HepG2 (cell line): ENCODE measurements around the gene VCPKMT. TPM values are rescaled to one million over a fixed set of nuclear protein-coding genes. Genes with fewer than 3 reads are reported as not detected.

Experiments used
- ELF1 ChIP-seq: sonication (generic); formaldehyde crosslinking; IDR thresholded peaks from 2 replicates; pipeline ENCODE4 v1.4.0; 2020; ENCODE audit warnings: missing genetic modification reagents
- MAZ ChIP-seq, 2 experiments: sonication (generic) in 1 of 2; formaldehyde crosslinking in 1 of 2; IDR thresholded peaks; 2 replicates each; pipeline versions ENCODE4 v1.5.0 to v1.6.1; 2012 to 2020; ENCODE audit warnings: low read depth in 2 of 2, mild to moderate bottlenecking in 2 of 2, borderline replicate concordance in 1 of 2, improper control_type of control experiment in 1 of 2, low read length in 1 of 2, missing genetic modification reagents in 1 of 2, moderate library complexity in 1 of 2
- MTA3 ChIP-seq: sonication (generic); formaldehyde crosslinking; IDR thresholded peaks from 2 replicates; pipeline ENCODE4 v1.4.0; 2020; ENCODE audit warnings: missing genetic modification reagents
- SCMH1 ChIP-seq: sonication (generic); formaldehyde crosslinking; IDR thresholded peaks from 2 replicates; pipeline ENCODE4 v1.9.0; 2021; ENCODE audit warnings: missing genetic modification reagents, mild to moderate bottlenecking, borderline replicate concordance
- TCF12 ChIP-seq, 2 experiments: fragments of 450-650 bp in 1 of 2; sonication (generic) in 1 of 2; formaldehyde crosslinking in 1 of 2; IDR thresholded peaks; 2 replicates each; pipeline versions ENCODE4 v1.6.1 to v1.8.0; 2017 to 2022; ENCODE audit warnings: antibody characterized with exemption in 1 of 2, mild to moderate bottlenecking in 1 of 2, missing genetic modification reagents in 1 of 2, moderate library complexity in 1 of 2
- TCF7 ChIP-seq: sonication (generic); IDR thresholded peaks from 2 replicates; pipeline ENCODE4 v1.6.1; 2016; ENCODE audit warnings: antibody characterized with exemption, low read depth
- TEAD3 ChIP-seq: optimal IDR thresholded peaks from 2 replicates; pipeline ENCODE3; 2016; ENCODE audit warnings: borderline replicate concordance
- ZBTB42 ChIP-seq: sonication (generic); formaldehyde crosslinking; IDR thresholded peaks from 2 replicates; pipeline ENCODE4 v1.5.0; 2020; ENCODE audit warnings: mild to moderate bottlenecking, missing genetic modification reagents
- ZNF282 ChIP-seq: fragments of 450-650 bp; IDR thresholded peaks from 2 replicates; pipeline ENCODE4 v1.6.1; 2018; ENCODE audit not compliant: partially characterized antibody
- ZNF30 ChIP-seq: sonication (generic); formaldehyde crosslinking; IDR thresholded peaks from 2 replicates; pipeline ENCODE4 v1.5.0; 2020; ENCODE audit warnings: mild to moderate bottlenecking, missing genetic modification reagents
- ZNF350 ChIP-seq: sonication (generic); formaldehyde crosslinking; IDR thresholded peaks from 2 replicates; pipeline ENCODE4 v1.4.0; 2020; ENCODE audit warnings: mild to moderate bottlenecking, low read depth, missing genetic modification reagents, borderline replicate concordance
- ZNF354B ChIP-seq: sonication (generic); formaldehyde crosslinking; IDR thresholded peaks from 2 replicates; pipeline ENCODE4 v1.8.0; 2022; ENCODE audit warnings: mild to moderate bottlenecking, missing genetic modification reagents
- ZNF577 ChIP-seq: sonication (generic); formaldehyde crosslinking; IDR thresholded peaks from 2 replicates; pipeline ENCODE4 v1.4.0; 2020; ENCODE audit warnings: mild to moderate bottlenecking, low read depth, missing genetic modification reagents, borderline replicate concordance
- ZNF816 ChIP-seq: sonication (generic); formaldehyde crosslinking; IDR thresholded peaks from 2 replicates; pipeline ENCODE4 v1.8.0; 2022; ENCODE audit warnings: missing genetic modification reagents, mild to moderate bottlenecking, borderline replicate concordance
- ZSCAN31 ChIP-seq: sonication (generic); formaldehyde crosslinking; IDR thresholded peaks from 2 replicates; pipeline ENCODE4 v1.5.0; 2020; ENCODE audit warnings: low read depth, mild to moderate bottlenecking, missing genetic modification reagents
- polyA plus RNA-seq, 8 experiments: library from polyadenylated mRNA; depleted of rRNA in 3 of 8; stranded (reverse) in 7 of 8; unstranded in 1 of 8; fragments of >200 nt; fragmentation: Illumina TruSeq in 4 of 8; extraction: Trizol in 4 of 8; gene quantifications; 2 replicates each; pipeline versions ENCODE4 v1.2.1 to v1.2.3, GENCODE V29; 2011 to 2016; ENCODE audit warnings: low read depth in 4 of 8, missing spikeins in 1 of 8, mixed read lengths in 1 of 8; ENCODE audit not compliant: insufficient read depth in 1 of 8
- total RNA-seq, 5 experiments: library from RNA; depleted of rRNA; stranded (reverse); fragments of >200 nt; fragmentation: Illumina TruSeq; extraction: Trizol; gene quantifications; 2 replicates each; pipeline ENCODE4 v1.2.3, GENCODE V29; 2016; ENCODE audit warnings: low read depth in 1 of 5
- TF ChIP-seq, protein P1 (sequence below): sonication (generic); formaldehyde crosslinking; IDR thresholded peaks from 2 replicates; pipeline ENCODE4 v1.4.0; 2020; ENCODE audit warnings: missing genetic modification reagents
- TF ChIP-seq, protein P2 (sequence below), 2 experiments: fragments of 450-650 bp in 1 of 2; sonication (generic) in 1 of 2; formaldehyde crosslinking in 1 of 2; IDR thresholded peaks; 2 replicates each; pipeline versions ENCODE4 v1.6.1 to v1.8.0; 2016 to 2022; ENCODE audit warnings: antibody characterized with exemption in 1 of 2, mild to moderate bottlenecking in 1 of 2, missing genetic modification reagents in 1 of 2

The VCPKMT gene
- total and polyA plus RNA-seq, 2 of the 13 experiments (the other 11 are each of a cell fraction or from before 2014, with no cell fraction given) = 3.9 to 5.4 TPM

GRCh38 chr14:50067723-50068495, 48.5 kb downstream of the VCPKMT start (continued):
- no peak for TF ChIP-seq SCMH1 (CRISPR knock-in tag)
- TF ChIP-seq ZNF282 = no peak
- TF ChIP-seq, protein P1, sequence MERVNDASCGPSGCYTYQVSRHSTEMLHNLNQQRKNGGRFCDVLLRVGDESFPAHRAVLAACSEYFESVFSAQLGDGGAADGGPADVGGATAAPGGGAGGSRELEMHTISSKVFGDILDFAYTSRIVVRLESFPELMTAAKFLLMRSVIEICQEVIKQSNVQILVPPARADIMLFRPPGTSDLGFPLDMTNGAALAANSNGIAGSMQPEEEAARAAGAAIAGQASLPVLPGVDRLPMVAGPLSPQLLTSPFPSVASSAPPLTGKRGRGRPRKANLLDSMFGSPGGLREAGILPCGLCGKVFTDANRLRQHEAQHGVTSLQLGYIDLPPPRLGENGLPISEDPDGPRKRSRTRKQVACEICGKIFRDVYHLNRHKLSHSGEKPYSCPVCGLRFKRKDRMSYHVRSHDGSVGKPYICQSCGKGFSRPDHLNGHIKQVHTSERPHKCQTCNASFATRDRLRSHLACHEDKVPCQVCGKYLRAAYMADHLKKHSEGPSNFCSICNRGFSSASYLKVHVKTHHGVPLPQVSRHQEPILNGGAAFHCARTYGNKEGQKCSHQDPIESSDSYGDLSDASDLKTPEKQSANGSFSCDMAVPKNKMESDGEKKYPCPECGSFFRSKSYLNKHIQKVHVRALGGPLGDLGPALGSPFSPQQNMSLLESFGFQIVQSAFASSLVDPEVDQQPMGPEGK = peak; percentile 36; the same call in 1 of the 2 replicates
- TF ChIP-seq ZNF577 (CRISPR knock-in tag) = no peak
- no peak for TF ChIP-seq MAZ (IDR thresholded peaks at IDR 0.05; ENCODE audit: borderline replicate concordance, low read depth, low read length)
- no peak for TF ChIP-seq MAZ (CRISPR knock-in tag; IDR thresholded peaks at IDR 0.05; ENCODE audit: low read depth)
- TF ChIP-seq ZNF30 = no peak
- no peak for TF ChIP-seq ZBTB42 (CRISPR knock-in tag)
- TF ChIP-seq, protein P2, sequence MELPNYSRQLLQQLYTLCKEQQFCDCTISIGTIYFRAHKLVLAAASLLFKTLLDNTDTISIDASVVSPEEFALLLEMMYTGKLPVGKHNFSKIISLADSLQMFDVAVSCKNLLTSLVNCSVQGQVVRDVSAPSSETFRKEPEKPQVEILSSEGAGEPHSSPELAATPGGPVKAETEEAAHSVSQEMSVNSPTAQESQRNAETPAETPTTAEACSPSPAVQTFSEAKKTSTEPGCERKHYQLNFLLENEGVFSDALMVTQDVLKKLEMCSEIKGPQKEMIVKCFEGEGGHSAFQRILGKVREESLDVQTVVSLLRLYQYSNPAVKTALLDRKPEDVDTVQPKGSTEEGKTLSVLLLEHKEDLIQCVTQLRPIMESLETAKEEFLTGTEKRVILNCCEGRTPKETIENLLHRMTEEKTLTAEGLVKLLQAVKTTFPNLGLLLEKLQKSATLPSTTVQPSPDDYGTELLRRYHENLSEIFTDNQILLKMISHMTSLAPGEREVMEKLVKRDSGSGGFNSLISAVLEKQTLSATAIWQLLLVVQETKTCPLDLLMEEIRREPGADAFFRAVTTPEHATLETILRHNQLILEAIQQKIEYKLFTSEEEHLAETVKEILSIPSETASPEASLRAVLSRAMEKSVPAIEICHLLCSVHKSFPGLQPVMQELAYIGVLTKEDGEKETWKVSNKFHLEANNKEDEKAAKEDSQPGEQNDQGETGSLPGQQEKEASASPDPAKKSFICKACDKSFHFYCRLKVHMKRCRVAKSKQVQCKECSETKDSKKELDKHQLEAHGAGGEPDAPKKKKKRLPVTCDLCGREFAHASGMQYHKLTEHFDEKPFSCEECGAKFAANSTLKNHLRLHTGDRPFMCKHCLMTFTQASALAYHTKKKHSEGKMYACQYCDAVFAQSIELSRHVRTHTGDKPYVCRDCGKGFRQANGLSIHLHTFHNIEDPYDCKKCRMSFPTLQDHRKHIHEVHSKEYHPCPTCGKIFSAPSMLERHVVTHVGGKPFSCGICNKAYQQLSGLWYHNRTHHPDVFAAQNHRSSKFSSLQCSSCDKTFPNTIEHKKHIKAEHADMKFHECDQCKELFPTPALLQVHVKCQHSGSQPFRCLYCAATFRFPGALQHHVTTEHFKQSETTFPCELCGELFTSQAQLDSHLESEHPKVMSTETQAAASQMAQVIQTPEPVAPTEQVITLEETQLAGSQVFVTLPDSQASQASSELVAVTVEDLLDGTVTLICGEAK (IDR thresholded peaks at IDR 0.05) = no peak
- TF ChIP-seq, protein P2 (CRISPR knock-in tag; IDR thresholded peaks at IDR 0.05) = no peak
- no peak for TF ChIP-seq ZNF350 (CRISPR knock-in tag)
- TF ChIP-seq TCF12 (IDR thresholded peaks at IDR 0.05) = no peak
- TF ChIP-seq TCF12 (CRISPR knock-in tag; IDR thresholded peaks at IDR 0.05) = no peak
- no peak for TF ChIP-seq MTA3 (CRISPR knock-in tag)
- TF ChIP-seq TCF7 = 0 out of 2 replicates have a peak, but pooled peaks have one; percentile 17
- no peak for TF ChIP-seq TEAD3 (CRISPR knock-in tag)
- no peak for TF ChIP-seq ZNF354B (CRISPR knock-in tag)
- 0 out of 2 replicates have a peak, but pooled peaks have one; percentile 22 for TF ChIP-seq ELF1 (CRISPR knock-in tag)
- no peak for TF ChIP-seq ZSCAN31 (CRISPR knock-in tag)
- TF ChIP-seq ZNF816 (CRISPR knock-in tag) = no peak
